ENCODE results near the gene TMEM82. TPM values are rescaled to one million over a fixed set of nuclear protein-coding genes. Genes with fewer than 3 reads are reported as not detected.

The TMEM82 gene
- total RNA-seq, 1 donor from 2014 or later, result not detected

DNA sequence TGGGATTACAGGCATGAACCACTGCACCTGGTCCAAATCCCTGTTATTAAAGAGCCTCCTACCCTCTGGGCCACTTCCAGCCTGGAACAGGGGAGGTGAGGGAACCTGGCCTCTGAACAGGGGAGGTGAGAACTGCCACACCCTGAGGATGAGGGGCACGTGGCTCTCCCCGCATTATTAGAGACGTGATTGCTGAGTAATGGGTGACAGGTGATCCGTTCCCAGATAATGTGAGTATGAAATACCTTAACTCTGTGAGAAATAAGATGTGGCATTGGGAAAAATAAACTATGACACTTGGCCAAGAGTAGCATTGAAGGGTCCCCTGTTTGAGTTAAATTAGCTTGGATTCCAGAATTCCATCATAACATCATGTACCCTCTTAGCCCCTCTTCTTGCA, 19.9 kb upstream of the TMEM82 start:
- H3K27me3 ChIP-seq (ENCODE audit: control insufficient read depth, insufficient read depth, low read length), result no peaks in the 10 kb centered on the region
- TF ChIP-seq, protein P1, sequence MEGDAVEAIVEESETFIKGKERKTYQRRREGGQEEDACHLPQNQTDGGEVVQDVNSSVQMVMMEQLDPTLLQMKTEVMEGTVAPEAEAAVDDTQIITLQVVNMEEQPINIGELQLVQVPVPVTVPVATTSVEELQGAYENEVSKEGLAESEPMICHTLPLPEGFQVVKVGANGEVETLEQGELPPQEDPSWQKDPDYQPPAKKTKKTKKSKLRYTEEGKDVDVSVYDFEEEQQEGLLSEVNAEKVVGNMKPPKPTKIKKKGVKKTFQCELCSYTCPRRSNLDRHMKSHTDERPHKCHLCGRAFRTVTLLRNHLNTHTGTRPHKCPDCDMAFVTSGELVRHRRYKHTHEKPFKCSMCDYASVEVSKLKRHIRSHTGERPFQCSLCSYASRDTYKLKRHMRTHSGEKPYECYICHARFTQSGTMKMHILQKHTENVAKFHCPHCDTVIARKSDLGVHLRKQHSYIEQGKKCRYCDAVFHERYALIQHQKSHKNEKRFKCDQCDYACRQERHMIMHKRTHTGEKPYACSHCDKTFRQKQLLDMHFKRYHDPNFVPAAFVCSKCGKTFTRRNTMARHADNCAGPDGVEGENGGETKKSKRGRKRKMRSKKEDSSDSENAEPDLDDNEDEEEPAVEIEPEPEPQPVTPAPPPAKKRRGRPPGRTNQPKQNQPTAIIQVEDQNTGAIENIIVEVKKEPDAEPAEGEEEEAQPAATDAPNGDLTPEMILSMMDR (IDR thresholded peaks at IDR 0.05; ENCODE audit: insufficient read depth, low read length, poor library complexity, severe bottlenecking), result no peak
- no peak for DNase-seq (ENCODE audit: low read depth)
- H3K4me3 ChIP-seq (ENCODE audit: low read depth, low read length), result no peak overlapping the region
- no peaks in the 10 kb centered on the region for H3K36me3 ChIP-seq (ENCODE audit: control insufficient read depth, insufficient read depth, low read length)

DNA sequence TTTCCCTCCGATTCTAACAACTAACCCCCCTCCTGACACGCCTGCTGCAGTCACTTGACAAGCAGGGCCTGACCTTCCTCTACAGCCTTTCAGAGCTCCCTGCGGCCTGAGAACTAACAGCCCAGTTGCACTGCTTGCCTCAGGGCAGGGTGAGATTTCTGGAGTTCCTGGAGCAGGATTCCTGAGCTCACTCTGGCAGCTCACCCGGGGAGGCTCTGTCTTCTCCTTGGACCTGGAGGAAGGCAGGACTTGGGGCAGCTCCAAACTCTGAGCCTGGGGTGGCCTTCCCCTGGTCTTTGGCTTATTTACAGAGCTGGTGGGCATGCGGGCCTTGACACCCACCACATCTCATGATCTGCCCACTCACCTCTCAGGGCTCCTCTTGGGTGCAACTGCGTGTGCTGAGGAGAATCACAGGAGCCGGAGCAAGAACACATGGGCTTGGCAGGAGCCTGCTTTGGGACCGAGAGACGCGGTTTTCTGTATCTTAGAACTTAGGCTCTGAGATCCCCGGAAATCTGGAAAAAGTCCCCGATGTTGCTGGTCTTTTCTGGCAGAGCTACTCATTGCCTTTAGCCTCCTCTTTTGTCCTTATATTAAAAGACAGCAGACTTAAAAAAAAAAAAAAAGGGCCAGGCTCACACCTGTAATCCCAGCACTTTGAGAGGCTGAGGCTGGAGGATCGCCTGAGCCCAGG, 19.3 kb upstream of the TMEM82 start:
- Histone ChIP-seq H3K4me3 (ENCODE audit: low read depth, low read length) (no peak overlapping the region), H3K27me3 (ENCODE audit: control insufficient read depth, insufficient read depth, low read length) (no peaks in the 10 kb centered on the region), H3K36me3 (ENCODE audit: control insufficient read depth, insufficient read depth, low read length) (no peaks in the 10 kb centered on the region)
- DNase-seq (ENCODE audit: low read depth), result no peak
- TF ChIP-seq, protein P1 (IDR thresholded peaks at IDR 0.05; ENCODE audit: insufficient read depth, low read length, poor library complexity, severe bottlenecking), result no peak

GRCh38 chr1:15723631-15724246, 18.6 kb upstream of the TMEM82 start:
- Histone ChIP-seq H3K4me3 (ENCODE audit: low read depth, low read length) (no peak overlapping the region), H3K27me3 (ENCODE audit: control insufficient read depth, insufficient read depth, low read length) (no peaks in the 10 kb centered on the region), H3K36me3 (ENCODE audit: control insufficient read depth, insufficient read depth, low read length) (no peaks in the 10 kb centered on the region)
- TF ChIP-seq, protein P1 (IDR thresholded peaks at IDR 0.05; ENCODE audit: insufficient read depth, low read length, poor library complexity, severe bottlenecking), result no peak
- no peak for DNase-seq (ENCODE audit: low read depth)

DNA sequence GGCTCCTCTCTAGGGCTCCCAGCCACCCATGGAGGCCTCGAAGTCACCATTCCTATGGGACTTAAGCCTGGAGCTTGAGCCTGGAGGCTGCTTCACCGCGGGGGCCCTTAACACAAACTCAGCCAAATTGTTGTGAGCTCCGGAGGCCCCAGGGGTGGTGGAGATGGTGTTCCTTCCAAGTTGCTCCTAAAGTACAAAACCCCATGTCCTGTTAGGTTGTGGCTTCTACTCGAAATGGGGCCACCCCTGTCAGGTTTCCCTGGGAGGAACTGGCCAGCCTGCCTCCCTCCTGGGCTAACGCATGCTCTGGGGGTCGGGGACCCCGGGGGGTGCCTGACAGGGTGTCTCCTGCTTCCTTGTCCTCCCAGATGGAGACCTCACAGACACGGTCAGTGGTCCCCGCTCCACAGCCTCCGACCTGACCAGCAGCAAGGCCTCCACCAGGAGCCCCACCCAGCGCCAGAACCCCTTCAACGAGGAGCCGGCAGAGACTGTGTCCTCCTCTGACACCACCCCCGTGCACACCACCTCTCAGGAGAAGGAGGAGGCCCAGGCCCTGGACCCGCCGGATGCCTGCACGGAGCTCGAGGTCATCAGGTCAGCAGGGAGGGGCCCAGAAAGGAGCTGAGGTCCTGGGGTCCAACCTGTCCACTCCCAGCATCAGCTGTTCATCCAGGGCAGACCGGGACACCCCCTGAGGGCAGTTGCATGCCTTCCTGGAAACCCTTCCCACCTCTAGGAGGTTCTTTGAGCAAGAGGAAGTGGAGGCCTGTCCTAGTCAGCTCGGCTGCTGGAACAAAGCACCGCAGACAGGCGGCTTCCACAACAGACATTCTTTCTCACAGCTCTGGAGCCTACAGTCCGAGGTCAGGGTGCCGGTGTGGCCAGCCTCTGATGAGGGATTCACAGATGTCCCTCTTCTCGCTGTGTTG, 17.1 kb upstream of the TMEM82 start:
- Histone ChIP-seq H3K4me3 (ENCODE audit: low read depth, low read length) (no peak overlapping the region), H3K27me3 (ENCODE audit: control insufficient read depth, insufficient read depth, low read length) (no peaks in the 10 kb centered on the region), H3K36me3 (ENCODE audit: control insufficient read depth, insufficient read depth, low read length) (peaks cover 1% of the 10 kb centered on the region)
- TF ChIP-seq, protein P1 (IDR thresholded peaks at IDR 0.05; ENCODE audit: insufficient read depth, low read length, poor library complexity, severe bottlenecking), result no peak
- no peak for DNase-seq (ENCODE audit: low read depth)

- TF ChIP-seq, protein P1 (IDR thresholded peaks at IDR 0.05; ENCODE audit: insufficient read depth, low read length, poor library complexity, severe bottlenecking), result no peak
- no peak overlapping the region for H3K4me3 ChIP-seq (ENCODE audit: low read depth, low read length)
- H3K36me3 ChIP-seq (ENCODE audit: control insufficient read depth, insufficient read depth, low read length), result peaks cover 3% of the 10 kb centered on the region
- no peak for DNase-seq (ENCODE audit: low read depth)
- no peaks in the 10 kb centered on the region for H3K27me3 ChIP-seq (ENCODE audit: control insufficient read depth, insufficient read depth, low read length)
Observed at GRCh38 chr1:15726508-15726907, 15.8 kb upstream of the TMEM82 start.
